Keratinocyte (primary cell): ENCODE results near the gene CCDC60. TPM values are rescaled to one million over a fixed set of nuclear protein-coding genes. Genes with fewer than 3 reads are reported as not detected.

ENCODE experiments used
- DNase-seq: peaks from one replicate; pipeline ENCODE4 v3.0.0-alpha.2; 2011; ENCODE audit warnings: low read depth, missing footprints, low spot score
- FAIRE-seq: peaks from 2 replicates; lab custom pipeline; 2011; peaks lifted over from hg19 to GRCh38; lab: Jason Lieb, UNC
- H2AFZ ChIP-seq: 2 replicates; pipeline ENCODE4 v1.6.0; 2012; ENCODE audit warnings: low read length, control low read depth, inconsistent platforms; ENCODE audit not compliant: control insufficient read depth
- H3K27ac ChIP-seq: 2 replicates; pipeline ENCODE4 v1.5.1; 2011; ENCODE audit warnings: low read length; ENCODE audit not compliant: control insufficient read depth, insufficient read depth
- H3K27me3 ChIP-seq: 3 replicates; pipeline ENCODE4 v1.6.0; 2011; ENCODE audit warnings: low read length; ENCODE audit not compliant: control insufficient read depth, insufficient read depth; ENCODE audit errors: extremely low read depth
- H3K36me3 ChIP-seq, 2 experiments: 2 replicates in 1 of 2; 3 replicates in 1 of 2; pipeline ENCODE4 v1.5.1; 2011; ENCODE audit warnings: low read length in 2 of 2, mild to moderate bottlenecking in 1 of 2; ENCODE audit not compliant: control insufficient read depth in 2 of 2, insufficient read depth in 2 of 2; ENCODE audit errors: extremely low read depth in 1 of 2
- H3K4me1 ChIP-seq: 3 replicates; pipeline ENCODE4 v1.5.1; 2011; ENCODE audit warnings: low read length; ENCODE audit not compliant: control insufficient read depth, insufficient read depth; ENCODE audit errors: extremely low read depth
- H3K4me2 ChIP-seq: 3 replicates; pipeline ENCODE4 v1.6.0; 2011; ENCODE audit warnings: low read depth, low read length; ENCODE audit not compliant: control insufficient read depth, insufficient read depth; ENCODE audit errors: extremely low read depth
- H3K4me3 ChIP-seq, 3 experiments: fragments of 200-600 bp in 1 of 3; sonication (generic) in 1 of 3; 2 replicates in 2 of 3; 3 replicates in 1 of 3; pipeline ENCODE4 v1.5.1; 2011 to 2016; ENCODE audit warnings: low read length in 3 of 3, mild to moderate bottlenecking in 3 of 3, control low read depth in 2 of 3, inconsistent platforms in 1 of 3, low read depth in 1 of 3, mixed read lengths in 1 of 3, mixed run types in 1 of 3, moderate library complexity in 1 of 3; ENCODE audit not compliant: control insufficient read depth in 2 of 3, insufficient read depth in 2 of 3; ENCODE audit errors: extremely low read depth in 1 of 3
- H3K79me2 ChIP-seq: 2 replicates; pipeline ENCODE4 v1.6.0; 2012; ENCODE audit warnings: low read length; ENCODE audit not compliant: control insufficient read depth, insufficient read depth
- H3K9ac ChIP-seq: 3 replicates; pipeline ENCODE4 v1.6.0; 2011; ENCODE audit warnings: low read length; ENCODE audit not compliant: control insufficient read depth, insufficient read depth; ENCODE audit errors: extremely low read depth
- H3K9me1 ChIP-seq: 3 replicates; pipeline ENCODE4 v1.6.0; 2011; ENCODE audit warnings: low read length; ENCODE audit not compliant: control insufficient read depth, insufficient read depth; ENCODE audit errors: extremely low read depth
- H3K9me3 ChIP-seq: 2 replicates; pipeline ENCODE4 v1.5.1; 2012; ENCODE audit warnings: low read depth, low read length; ENCODE audit not compliant: control insufficient read depth
- H4K20me1 ChIP-seq: 3 replicates; pipeline ENCODE4 v1.6.0; 2011; ENCODE audit warnings: low read length; ENCODE audit not compliant: control insufficient read depth, insufficient read depth; ENCODE audit errors: extremely low read depth
- CTCF ChIP-seq, 3 experiments: IDR thresholded peaks in 1 of 3; conservative IDR thresholded peaks in 1 of 3; optimal IDR thresholded peaks in 1 of 3; 2 replicates in 2 of 3; 3 replicates in 1 of 3; pipeline versions ENCODE3 to v1.5.1; 2011; ENCODE audit warnings: low read length in 3 of 3, mild to moderate bottlenecking in 3 of 3, moderate library complexity in 2 of 3, control low read depth in 1 of 3, inconsistent platforms in 1 of 3; ENCODE audit not compliant: insufficient read depth in 2 of 3; ENCODE audit errors: extremely low read depth in 1 of 3
- EZH2 ChIP-seq: IDR thresholded peaks from one replicate; pipeline ENCODE4 v1.6.1; 2012; ENCODE audit warnings: inconsistent platforms, mild to moderate bottlenecking, low read length, moderate library complexity
- dilution Hi-C: fragments of 300-500 bp; cut with MboI; formaldehyde crosslinking; loops from one replicate; pipeline ENCODE4 v1.7.0; 2020; ENCODE audit warnings: low sequenced_read_pairs; ENCODE audit not compliant: extremely low pct_ligation_motif_present
- polyA plus RNA-seq, 5 experiments: library from polyadenylated mRNA; depleted of rRNA in 3 of 5; stranded (reverse) in 3 of 5; stranded (forward) in 1 of 5; unstranded in 1 of 5; fragments of >200 nt; gene quantifications; 1 replicate in 1 of 5; 2 replicates in 3 of 5; 3 replicates in 1 of 5; pipeline versions ENCODE4 v1.2.1 to v1.2.3, GENCODE V29; 2011 to 2012; ENCODE audit warnings: missing spikeins in 2 of 5, low read depth in 1 of 5, low replicate concordance in 1 of 5

The CCDC60 gene
- polyA plus RNA-seq, 1 donor (not counting 4 experiments of a cell fraction or from before 2014, with no cell fraction given), result 0.09 TPM

DNA sequence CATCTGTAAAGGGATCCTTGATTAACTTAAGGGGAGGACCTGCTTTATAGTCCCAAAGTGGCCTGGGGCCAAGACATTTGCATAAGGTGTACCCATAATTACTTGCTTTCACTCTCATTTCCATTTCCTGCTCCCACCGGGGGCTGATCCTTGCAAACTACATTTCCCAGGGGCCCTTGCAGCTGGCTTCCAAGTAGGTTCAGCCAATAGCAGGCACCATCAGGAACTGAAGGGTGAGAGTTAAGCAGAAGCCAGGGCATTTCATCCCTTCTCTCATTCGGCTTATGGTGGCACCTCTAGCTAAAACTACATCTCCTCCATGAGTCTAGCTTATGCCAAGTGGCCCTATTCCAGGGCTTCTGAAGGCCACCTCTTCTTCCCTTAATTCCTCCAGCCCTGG is 88.8 kb downstream of the CCDC60 start:
- no peaks in the 10 kb centered on the region for H3K9me3 ChIP-seq
- FAIRE-seq (no peak), DNase-seq (no peak)
- H2AFZ ChIP-seq, result no peak overlapping the region
- no peaks in the 10 kb centered on the region for H3K36me3 ChIP-seq
- no peaks in the 10 kb centered on the region for H3K9me1 ChIP-seq
- TF ChIP-seq EZH2 (no peak), CTCF (optimal IDR thresholded peaks at IDR 0.05 in 1 of 3, IDR thresholded peaks at IDR 0.05 in 1 of 3, conservative IDR thresholded peaks at IDR 0.05 in 1 of 3; ENCODE audit: extremely low read depth in 1 of 3, insufficient read depth in 2 of 3, low read length in 3 of 3) (no peak)
- H3K79me2 ChIP-seq, result no peaks in the 10 kb centered on the region
- no peaks in the 10 kb centered on the region for H3K4me1 ChIP-seq
- dilution Hi-C loops, result no loop called here
- no peak overlapping the region for H3K4me2 ChIP-seq
- H3K27ac ChIP-seq, result no peak overlapping the region
- H3K27me3 ChIP-seq, result no peaks in the 10 kb centered on the region
- H4K20me1 ChIP-seq, result no peaks in the 10 kb centered on the region
- no peak overlapping the region for H3K4me3 ChIP-seq
- no peak overlapping the region for H3K9ac ChIP-seq

- Histone ChIP-seq H3K4me1 (no peaks in the 10 kb centered on the region), H4K20me1 (no peaks in the 10 kb centered on the region), H3K9me3 (peaks cover 2% of the 10 kb centered on the region), H3K36me3 (no peaks in the 10 kb centered on the region), H3K27me3 (no peaks in the 10 kb centered on the region), H3K9me1 (no peaks in the 10 kb centered on the region), H3K4me3 (no peak overlapping the region), H3K9ac (no peak overlapping the region), H3K27ac (no peak overlapping the region), H3K79me2 (no peaks in the 10 kb centered on the region), H3K4me2 (no peak overlapping the region), H2AFZ (no peak overlapping the region)
- FAIRE-seq (no peak), DNase-seq (no peak)
- TF ChIP-seq EZH2 (no peak), CTCF (optimal IDR thresholded peaks at IDR 0.05 in 1 of 3, IDR thresholded peaks at IDR 0.05 in 1 of 3, conservative IDR thresholded peaks at IDR 0.05 in 1 of 3; ENCODE audit: extremely low read depth in 1 of 3, insufficient read depth in 2 of 3, low read length in 3 of 3) (no peak)
- dilution Hi-C loops, result no loop called here
Measured at GRCh38 chr12:119425623-119426022, 91.1 kb downstream of the CCDC60 start.
